NCI-H146 (cell line): ENCODE measurements around the gene ACSL1.
A peak's percentile ranks its signal among the peaks of the same experiment; 100 is the strongest.

Source experiments
- DNase-seq: peaks from one replicate; lab custom pipeline; 2025; lab: John Stamatoyannopoulos, UW

The ACSL1 gene, protein sequence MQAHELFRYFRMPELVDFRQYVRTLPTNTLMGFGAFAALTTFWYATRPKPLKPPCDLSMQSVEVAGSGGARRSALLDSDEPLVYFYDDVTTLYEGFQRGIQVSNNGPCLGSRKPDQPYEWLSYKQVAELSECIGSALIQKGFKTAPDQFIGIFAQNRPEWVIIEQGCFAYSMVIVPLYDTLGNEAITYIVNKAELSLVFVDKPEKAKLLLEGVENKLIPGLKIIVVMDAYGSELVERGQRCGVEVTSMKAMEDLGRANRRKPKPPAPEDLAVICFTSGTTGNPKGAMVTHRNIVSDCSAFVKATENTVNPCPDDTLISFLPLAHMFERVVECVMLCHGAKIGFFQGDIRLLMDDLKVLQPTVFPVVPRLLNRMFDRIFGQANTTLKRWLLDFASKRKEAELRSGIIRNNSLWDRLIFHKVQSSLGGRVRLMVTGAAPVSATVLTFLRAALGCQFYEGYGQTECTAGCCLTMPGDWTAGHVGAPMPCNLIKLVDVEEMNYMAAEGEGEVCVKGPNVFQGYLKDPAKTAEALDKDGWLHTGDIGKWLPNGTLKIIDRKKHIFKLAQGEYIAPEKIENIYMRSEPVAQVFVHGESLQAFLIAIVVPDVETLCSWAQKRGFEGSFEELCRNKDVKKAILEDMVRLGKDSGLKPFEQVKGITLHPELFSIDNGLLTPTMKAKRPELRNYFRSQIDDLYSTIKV

DNA sequence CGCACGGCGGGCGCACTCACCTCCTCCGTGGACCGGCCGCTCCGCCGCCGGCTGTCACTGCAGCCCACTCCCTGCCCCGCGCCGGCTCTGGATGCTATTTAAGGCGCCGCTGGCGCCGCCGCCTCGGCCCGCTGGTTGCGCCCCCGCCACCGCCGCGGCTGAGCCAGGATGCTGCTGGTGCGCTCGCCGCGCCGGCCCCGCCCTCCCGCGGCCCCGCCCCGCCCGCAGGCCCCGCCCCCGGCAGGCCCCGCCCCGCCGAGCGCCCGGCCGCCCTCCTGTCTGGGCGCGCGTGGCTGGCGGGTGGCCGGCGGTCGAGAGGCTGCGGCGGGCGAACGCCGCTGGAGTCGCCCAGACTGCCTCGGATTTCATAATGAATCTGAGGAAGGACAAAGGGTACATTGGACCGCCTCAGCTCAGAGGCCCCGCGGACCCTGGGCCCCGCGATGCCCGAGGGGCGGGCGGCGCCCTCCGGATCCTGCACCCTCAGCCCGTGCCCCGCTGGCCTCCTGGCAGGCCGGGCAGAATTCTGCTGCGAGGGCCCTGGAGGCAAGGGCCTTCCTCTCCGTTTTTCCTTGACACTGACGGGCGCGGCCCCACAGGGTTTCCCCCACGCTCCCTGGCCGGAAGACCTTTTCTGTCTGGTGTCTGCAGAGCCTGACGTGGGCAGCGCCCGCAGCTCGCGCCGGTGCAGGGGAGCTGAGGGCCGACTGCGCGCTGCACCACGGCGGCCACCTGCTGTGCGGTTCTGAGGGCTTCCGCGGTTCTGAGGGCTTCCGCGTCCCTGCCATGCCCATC is at the start of gene ACSL1:
TSS of gene ACSL1 (minus strand) at position 73 of the 795 bp plus-strand sequence. CDS start 22,454 bp downstream, outside the sequence.
- peak; percentile 67 for DNase-seq

DNA sequence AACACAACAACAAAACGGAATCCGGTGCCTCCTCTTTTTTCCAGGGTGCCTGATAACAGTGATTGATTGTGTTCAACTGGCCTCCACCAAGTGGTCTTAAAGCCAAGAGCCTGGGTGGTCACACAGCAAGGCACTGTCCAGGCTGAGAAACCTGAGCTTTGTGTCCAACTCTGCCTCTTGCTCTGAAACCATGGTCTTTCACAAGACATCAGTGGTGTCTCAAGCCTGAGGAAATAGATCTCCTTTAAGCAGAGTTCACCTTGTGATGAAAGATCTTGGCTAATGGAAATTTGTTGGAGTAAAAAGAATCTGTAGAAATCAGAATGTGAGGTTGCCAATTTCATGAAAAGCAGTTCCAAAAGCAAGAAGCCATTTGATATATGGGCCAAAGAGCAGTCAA is 47.3 kb upstream of the ACSL1 start:
- DNase-seq = no peak

DNA sequence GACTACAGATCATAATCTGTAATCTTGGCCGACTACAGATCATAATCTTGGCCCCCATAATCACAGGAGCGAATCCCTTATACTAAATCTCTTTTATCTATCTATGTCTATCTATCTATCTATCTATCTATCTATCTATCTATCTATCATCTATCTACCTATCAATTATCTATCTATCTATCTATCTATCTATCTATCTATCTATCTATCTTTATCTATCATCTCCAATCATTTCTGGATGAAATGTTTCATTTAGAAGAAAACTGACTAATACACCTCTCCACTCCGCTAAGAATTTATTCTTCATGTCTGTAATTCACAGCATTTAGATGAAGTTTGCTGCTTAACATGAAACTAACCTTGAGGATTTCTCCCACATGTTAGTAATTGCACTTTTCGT is 45.0 kb upstream of the ACSL1 start:
- DNase-seq = no peak

DNA sequence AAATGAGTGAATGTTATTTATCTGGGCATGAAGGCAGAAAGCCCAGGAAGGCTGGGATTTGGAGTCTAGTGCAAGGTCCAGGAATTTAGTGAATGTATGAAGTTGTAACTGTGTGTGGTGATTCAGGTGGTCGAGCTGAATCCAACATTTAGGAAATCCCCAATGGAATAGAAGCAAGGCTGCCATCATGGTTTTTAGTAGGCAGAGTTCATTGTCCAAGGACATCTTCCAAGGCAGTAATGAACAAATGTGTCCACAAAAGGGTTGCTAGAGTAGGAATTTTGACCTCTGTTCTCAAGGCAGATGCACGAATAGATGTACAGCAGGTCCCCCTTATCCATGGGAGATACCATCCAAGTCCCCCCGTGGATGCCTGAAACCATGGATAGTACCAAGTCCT is 42.9 kb upstream of the ACSL1 start:
- DNase-seq = no peak

DNA sequence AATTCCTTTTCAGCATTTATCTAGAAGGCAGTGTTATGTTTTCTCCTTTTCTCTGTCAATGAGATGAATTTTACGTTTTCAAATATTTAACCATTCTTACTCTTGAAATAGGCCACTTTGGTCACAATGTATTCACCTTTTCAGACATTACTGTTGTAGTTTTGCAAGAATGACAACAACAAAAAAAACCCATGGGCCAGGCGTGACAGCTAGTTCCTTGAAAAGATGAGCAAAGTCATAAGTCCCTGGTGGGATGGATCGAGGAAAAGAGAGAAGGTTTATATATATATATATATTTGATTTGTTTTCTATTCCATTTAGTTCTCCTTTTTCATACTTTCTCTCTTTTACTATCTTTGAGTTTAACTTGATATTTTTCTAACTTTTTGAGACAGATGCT is 38.1 kb upstream of the ACSL1 start:
- no peak for DNase-seq

DNA sequence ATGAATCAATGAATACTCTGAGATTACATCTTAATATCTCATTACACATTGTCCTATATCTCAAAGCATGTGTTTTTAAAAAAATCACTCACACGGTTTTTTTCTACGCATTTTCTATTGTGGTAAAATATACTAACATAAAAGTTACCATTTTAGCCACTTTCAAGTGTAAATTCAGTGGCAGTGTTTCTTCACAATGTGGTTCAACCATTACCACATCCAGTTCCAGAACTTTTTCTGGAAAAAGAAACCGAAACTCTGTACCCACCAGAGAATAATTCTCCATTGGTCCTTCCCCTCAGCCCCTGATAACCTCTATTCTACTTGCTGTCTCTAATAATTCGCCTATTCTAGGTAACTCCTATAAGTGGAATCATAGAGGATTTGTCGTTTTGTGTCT is 35.3 kb upstream of the ACSL1 start:
- DNase-seq = no peak

DNA sequence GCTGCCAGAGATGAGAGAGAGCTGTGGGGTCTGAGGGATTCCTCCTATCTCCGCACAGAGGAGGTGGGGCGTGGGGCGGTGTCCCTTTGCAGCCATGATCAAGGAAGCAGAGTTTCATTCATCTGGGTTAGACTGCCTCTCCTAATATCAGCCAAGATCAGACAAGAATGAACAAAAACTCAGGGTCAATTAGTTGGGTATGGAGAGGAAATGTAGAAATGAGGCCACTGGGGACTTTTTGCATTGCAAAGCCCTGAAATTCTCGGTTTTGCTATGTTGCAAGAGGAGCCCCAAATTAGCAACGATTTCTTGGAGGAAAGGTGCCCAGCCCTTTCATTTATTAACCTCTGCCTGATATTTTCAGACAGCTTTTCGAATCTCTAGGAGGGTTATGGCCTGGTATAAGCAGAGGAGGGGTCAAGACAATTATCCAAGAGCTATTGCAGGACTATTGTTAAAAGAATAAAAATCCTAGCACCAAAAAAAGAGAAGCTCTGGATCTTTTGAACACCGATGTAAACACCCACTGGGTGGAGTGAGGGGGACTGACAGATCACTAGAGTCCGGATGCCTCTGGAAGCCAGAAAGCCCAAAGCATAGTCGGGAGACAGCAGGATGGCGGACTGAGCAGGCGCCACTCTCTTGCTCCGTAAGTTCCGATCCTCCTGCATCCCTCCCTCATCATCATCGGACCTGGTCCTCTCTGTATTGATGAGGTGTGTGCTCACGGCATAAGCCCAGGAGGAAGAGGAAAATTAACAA is 34.4 kb upstream of the ACSL1 start:
- no peak for DNase-seq

DNA sequence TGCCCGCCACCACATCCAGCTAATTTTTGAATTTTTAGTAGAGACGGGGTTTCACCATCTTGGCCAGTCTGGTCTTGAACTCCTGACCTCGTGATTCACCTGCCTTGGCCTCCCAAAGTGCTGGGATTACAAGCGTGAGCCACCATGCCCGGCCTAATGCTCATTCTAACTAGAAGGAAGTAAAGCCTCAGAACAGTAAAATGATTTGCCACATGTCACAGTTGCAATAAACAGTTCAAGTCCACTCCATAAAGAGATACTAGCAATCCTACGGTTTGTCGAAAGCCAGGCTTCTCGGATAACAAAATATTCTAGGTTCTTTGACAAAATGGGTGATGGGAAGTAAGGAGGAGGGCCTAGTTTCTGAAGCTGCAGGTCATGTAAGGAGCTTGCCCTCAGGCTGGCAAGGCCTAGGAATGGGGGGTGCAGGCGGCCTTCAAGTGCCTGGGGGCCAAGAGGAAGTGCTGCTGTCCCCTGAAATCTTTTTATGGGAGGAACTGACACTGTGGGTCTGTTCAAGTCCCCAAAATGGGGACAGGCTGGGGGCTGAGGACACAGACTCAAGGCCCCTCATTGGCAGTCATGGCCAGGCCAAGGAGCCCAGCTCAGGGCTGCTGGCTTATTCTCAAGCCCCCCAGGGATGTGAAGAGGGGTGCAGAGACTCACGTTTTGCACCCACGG is 31.8 kb upstream of the ACSL1 start:
- no peak for DNase-seq

DNA sequence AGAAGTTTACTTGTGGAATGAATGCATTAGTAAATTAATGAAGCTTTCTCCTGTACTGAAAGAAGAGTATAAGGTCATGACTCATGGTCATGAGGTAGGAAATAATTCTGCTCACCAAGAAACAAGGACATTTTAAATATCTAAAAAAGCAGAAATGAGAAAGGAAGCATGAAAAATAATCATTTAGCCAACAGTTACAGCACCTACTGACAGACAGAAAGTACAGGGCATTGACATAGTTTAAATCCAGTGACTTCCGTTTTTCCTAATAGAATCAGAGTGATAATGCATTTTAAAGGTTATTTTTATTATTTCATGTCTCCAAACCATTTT is 30.5 kb upstream of the ACSL1 start:
- no peak for DNase-seq

DNA sequence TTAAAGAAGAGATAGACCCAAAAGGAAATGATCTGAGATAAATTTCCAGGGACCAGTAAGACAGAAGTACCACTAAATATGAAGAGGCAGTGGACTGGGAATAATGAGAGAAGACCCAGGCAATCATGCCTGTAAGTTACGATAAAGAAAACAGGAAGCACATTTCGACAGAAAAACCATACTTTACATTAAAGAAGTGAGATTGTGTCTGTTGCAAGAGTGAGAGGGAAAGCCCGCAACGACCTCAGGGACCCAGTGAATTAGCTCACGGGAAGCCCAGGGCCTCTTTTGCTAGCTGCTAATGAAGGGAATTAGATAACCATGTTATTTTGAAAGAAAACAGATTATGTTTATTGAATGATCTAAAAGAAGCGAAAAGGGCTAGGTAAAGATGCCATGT is 28.9 kb upstream of the ACSL1 start:
- no peak for DNase-seq

DNA sequence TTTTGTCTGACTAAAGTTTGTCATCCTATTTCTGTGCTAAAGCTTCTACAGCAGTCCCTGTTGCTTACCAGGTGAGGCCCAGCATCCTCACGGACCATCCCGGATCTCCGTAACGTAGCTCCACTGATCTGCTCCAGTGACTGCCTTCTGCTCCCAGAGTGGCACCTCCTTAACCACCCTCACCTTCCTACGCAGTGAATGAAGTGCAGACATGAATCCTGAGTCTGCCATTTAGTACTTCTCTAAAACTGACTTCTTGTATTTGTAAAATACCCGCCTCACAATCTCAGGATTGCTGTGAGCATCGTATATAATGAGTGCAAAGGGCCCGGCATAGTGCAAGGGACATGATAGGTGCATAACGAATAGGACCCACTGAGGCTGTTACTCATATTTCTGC is 27.7 kb upstream of the ACSL1 start:
- no peak for DNase-seq

DNA sequence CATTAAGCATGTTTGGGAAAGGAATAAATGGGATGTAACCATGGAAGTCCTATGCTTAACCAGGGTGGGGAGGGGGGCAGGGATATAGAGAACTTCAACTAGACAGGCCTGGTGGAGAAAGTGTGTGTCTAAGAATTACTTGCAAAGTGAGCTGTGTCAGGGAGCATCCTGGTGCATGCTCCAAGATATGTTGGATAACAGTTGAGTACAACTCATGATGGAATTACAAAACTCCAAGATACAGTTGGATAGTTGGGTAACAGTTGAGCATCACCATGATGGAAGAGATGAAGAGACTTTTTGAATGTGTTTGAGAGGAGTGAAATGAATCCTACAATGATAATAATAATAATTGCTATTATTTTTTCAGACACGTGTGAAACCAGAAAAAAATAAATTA is 26.1 kb upstream of the ACSL1 start:
- no peak for DNase-seq

DNA sequence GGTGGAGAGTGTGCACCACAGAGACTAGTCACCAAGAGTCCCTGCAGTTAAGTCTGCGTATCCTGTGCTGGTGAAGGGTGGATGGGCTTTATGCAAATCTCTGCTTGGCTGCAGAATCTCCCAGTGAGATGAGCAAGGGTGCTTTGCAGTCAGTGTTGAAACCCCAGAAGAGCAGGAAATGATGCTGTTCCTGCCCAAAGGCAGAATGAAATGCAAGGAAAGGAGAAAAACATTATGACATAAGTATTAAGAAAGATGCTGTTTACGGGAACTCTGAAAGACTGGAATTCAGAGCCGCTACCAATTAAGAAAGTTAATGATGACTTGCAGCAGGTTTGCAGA is 25.4 kb upstream of the ACSL1 start:
- DNase-seq = no peak

DNA sequence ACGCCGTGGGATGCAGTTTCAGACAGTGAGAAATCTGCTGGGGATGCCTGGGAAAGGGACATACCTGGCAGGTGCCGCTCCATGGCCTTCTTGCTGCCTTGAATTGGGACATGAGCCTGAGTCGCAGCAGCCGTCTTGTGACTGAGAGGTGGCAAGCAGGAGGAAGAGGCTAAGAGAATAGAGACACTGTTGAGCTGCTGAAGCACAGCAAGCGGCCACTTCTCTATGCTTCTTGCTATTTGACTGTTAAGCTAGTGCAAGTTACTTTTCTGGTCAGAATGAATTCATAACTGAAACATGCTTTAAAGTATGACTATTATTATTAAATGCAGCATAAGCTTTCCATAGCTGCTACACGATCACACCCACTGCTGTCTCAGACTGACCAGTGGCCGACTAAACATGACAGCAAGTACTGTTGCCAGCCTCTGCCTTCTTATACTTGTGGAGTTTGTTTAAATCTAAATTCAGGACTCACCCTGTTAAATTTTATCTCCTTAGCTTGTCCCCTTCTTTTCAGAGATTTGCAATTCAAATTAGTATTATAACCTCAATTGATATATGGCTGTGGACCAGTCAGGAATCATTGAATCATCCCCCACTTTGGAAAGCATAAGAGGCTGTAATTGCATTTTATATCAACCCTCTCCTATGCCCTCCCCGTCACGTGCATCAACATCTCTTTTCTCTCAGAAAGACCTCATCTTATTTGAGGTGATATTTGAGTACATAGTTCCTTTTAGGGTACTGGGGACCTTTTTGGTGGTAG is 24.8 kb upstream of the ACSL1 start:
- no peak for DNase-seq

DNA sequence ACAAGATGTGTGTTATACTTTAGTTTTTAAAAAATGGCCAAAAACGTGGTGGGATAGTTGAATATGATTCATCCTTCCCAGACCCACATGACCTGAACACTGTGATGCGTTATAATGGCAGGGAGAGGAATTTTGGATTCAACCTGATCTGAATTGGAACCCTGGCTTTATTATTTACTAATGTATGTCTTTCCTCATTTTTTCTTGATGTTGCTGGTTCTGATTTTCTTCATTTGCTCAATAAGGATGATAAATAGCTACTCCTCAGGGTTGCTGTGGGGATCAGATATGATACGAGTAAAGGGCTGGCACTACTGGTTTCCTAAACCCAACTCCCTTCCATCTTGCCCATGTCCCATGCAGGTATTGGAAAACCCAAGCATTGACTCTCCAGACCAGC is 24.2 kb upstream of the ACSL1 start:
- no peak for DNase-seq

DNA sequence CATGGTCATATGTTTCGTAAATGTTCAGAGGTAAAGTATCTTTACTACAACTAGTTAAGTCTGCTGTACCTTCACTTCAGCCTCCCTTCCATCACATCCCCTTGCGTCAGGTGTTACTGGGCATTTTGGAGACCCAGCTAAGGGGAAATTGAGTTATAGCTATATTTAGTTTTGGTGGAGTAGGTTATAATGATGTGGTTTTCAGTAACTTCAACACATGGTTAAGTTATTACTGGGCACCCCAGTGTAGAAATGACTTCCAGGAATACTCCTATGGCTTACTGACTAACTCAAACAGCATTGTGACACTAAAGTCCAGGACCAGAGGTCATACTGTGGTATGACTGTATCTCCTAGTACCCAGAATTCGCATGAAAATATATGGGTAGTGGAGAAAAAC is 23.4 kb upstream of the ACSL1 start:
- DNase-seq = no peak

DNA sequence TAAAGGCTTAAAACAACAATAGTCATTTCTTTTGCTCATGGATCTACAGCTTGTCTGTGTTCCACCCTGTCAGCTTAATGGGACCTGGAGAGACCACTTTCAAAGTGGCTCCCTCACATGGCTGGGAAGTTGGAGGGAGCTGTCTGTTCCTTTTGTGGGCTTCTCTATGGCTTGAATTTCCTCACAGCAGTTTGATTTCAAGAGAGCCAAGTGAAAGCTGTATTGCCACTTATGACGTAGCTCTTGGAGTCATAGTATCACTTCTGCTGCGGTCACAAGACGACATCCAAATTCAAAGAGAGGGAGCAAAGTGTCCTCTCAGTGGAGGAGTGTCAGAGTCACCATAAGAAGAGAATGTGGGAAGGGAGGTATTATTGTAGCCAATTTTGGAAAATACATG is 22.7 kb upstream of the ACSL1 start:
- no peak for DNase-seq

DNA sequence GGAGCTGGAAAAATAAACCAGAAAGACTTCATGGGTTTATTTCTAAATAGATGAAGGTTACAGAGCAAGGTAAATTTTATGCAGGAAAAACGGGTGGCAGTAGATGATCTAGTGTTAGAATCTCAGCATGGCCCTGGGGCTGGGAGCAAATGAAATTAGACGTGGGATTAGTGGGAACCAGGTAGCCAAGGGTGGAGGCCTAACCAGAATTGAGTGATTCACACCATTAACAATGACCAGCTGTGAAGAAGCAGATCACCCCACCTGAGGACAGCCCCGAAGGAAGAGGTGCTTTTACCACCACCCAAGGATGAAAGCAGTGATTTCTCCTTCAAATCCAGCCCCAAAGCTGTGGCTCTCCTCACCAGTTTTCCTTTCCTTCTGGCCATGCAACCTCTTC is 20.8 kb upstream of the ACSL1 start:
- no peak for DNase-seq

DNA sequence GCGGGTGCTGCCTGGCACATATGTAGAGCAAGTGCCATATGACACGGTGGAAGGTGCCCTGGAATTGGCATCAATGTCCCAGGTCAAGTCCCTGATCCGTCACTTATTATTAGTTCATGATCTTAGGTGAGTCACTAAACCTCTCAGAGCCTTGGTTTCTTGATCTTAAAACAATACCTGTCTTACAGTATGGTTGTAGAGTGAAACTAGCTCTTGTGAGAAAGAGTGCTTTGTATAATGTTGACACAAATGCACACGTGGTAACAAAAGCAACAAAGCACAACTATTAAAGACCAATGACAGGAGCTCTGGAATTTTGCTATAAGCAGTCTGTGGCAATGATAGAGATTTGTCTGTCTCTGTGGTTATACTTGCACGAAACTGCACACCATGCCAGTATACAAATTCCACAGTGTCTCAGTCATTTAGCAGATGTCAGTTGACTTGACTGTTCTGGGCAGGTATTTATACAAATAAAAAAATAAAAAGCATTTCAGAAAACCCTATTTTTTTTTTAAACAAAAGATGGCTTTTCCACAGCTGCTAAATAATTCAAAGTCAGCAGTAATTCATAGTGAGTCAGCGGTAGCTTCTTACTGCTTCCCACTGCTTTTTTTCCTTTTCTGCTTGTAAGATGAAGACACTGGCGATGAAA is 19.7 kb upstream of the ACSL1 start:
- no peak for DNase-seq

DNA sequence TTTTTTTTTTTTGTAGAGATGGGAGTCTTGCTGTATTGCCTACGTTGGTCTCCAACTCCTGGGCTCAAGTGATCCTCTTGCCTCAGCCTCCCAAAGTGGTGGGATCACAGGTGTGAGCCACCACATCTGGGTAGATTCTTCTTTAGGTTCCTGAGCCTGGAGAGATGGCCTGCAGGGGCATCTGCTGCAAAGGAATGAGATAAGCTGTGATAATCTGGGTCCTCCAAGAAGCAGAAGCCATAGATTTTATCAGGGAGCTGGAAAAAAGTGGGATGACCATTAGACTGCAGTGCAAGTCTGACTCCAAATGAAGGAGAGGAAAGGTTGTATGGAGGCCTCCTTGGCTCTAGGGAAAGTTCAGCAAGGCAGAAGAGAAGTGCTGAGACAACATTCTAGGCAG is 19.0 kb upstream of the ACSL1 start:
- no peak for DNase-seq
